GM19023 (cell line): ENCODE results near the gene RNPEPL1.

Experiments
- ATAC-seq: cut with Tn5 transposase; IDR thresholded peaks from one replicate; pipeline ENCODE4 v1.9.1; 2021; ENCODE audit warnings: mild to moderate bottlenecking, moderate library complexity; ENCODE audit not compliant: unreplicated experiment

The RNPEPL1 gene

DNA sequence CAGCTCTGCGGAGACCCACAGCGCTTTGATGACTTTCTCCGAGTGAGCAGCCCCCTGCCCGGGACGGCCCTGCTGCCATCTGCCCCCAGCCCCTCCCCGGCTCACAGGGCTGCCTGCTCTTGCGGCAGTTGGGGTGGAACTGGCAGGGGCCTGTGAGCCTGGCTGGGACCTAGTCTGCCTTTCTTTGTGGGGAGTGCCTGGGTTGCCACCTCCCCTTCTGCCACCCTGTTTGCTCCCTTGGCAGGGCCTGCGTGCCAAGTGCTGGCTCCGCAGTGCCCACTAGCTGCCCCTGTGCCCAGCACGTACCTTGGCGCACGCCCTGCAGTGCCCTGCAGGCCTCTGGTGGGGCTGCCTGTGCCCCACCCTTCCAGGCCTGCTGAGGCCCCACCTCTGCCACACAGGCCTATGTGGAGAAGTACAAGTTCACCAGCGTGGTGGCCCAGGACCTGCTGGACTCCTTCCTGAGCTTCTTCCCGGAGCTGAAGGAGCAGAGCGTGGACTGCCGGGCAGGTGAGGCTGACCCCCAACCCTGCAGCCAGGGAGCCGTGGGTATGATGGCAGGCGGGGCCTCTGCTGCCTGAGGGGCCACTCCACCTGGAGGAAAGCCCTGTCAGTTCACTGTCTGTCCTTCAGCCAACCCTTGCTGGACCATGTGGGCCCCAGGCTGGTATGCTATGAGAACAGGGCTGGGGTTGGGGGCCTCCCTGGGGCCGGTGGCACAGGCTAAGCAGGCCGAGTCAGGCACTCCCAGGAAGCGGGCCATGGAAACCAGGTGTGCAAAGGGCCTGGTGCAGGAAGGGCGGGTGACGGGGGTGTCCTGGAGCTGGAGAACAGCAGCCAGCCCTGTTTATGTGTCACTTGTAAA is 7.0 kb downstream of the RNPEPL1 start:
- ATAC-seq: no peak

DNA sequence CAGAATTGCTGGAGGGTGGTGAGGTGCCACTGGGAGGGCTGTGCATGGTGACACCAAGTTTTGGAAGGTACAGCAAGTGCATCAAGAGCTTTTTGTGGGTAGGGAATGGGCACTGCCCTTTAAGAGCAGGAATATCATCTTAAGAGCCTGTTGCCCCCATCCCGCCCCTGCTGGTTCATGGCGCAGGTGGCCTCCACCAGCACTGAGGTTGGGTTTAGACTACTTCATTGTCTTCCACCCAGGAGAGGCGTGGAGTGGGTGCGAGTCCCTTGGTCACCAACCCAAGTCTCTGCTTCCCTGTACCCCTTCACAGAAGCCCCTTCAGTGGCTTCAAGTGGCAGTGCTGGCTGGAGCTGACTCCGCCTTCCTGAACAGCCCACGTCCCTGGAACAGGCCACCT is 7.8 kb downstream of the RNPEPL1 start:
- no peak for ATAC-seq

DNA sequence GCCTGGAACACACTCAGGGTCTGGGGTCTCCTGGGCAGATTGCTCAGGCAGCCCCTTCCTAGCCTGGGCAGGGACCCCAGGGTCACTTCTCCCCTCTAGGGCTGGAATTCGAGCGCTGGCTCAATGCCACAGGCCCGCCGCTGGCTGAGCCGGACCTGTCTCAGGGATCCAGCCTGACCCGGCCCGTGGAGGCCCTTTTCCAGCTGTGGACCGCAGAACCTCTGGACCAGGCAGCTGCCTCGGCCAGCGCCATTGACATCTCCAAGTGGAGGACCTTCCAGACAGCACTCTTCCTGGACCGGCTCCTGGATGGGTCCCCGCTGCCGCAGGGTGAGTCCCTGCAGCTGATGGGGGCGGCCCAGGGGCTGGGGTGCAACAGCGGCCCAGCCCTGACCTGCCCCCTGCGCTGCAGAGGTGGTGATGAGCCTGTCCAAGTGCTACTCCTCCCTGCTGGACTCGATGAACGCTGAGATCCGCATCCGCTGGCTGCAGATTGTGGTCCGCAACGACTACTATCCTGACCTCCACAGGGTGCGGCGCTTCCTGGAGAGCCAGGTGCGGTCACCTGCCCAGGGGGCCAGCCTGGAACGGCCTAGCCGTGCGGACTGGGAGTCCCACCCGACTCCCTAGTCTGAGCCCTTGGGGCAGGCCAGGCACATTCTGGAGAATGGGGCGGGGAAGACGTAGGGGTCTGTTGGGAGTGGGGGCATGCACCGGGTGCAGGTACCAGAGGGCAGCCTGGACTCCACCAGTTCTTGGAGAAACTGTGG is 8.3 kb downstream of the RNPEPL1 start:
- no peak for ATAC-seq

DNA sequence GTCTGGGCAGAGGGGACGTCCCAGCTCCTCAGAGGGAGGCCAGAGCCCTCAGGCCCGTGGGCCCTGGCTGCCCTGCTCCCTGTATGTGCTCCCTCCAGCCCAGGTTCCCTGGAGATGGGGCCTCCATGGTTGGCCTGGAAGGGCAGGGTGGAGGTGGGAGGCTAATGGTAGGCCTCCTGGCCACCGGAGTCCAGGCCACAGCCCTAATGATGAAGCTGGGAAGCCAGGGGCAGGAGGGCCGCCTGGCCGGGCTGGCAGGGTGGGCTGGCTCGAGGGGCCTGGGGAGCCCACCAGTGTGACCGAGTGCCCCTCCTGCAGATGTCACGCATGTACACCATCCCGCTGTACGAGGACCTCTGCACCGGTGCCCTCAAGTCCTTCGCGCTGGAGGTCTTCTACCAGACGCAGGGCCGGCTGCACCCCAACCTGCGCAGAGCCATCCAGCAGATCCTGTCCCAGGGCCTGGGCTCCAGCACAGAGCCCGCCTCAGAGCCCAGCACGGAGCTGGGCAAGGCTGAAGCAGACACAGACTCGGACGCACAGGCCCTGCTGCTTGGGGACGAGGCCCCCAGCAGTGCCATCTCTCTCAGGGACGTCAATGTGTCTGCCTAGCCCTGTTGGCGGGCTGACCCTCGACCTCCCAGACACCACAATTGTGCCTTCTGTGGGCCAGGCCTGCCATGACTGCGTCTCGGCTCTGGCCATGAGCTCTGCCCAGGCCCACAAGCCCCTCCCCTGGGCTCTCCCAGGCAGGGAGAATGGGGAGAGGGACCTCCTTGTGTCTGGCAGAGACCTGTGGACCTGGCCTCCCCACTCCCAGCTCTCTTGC is 9.2 kb downstream of the RNPEPL1 start:
- ATAC-seq: no peak

DNA sequence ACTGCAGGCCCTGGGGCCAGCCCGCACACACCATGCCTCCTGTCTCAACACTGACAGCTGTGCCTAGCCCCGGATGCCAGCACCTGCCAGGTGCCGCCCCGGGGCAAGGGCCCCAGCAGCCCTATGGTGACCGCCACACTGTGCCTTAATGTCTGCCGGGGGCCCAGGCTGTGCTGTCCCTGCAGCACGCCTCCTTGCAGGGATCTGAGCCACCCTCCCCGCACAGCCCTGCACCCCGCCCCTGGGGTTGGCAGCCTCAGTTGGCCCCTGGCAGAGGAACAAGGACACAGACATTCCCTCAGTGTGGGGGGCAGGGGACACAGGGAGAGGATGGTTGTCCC is 9.8 kb downstream of the RNPEPL1 start:
- ATAC-seq: no peak

DNA sequence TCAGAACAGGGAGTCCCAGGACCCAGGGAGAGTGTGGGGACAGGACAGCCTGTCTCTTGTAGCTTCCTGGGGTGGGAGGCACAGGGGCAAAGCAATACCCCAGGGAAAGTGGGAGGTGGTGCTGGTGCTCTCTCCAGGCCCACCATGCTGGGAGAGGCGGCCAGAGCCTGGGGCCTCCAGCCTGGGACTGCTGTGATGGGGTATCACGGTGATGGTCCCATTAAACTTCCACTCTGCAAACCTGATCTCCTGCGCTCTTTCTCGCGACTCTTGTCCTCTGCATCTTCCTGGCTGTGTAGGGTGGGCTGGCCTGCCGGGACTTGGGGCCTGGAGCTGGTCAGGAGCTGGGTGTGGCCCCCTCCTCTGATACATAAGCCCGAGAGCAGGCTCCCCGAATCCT is 10.2 kb downstream of the RNPEPL1 start:
- ATAC-seq: no peak

DNA sequence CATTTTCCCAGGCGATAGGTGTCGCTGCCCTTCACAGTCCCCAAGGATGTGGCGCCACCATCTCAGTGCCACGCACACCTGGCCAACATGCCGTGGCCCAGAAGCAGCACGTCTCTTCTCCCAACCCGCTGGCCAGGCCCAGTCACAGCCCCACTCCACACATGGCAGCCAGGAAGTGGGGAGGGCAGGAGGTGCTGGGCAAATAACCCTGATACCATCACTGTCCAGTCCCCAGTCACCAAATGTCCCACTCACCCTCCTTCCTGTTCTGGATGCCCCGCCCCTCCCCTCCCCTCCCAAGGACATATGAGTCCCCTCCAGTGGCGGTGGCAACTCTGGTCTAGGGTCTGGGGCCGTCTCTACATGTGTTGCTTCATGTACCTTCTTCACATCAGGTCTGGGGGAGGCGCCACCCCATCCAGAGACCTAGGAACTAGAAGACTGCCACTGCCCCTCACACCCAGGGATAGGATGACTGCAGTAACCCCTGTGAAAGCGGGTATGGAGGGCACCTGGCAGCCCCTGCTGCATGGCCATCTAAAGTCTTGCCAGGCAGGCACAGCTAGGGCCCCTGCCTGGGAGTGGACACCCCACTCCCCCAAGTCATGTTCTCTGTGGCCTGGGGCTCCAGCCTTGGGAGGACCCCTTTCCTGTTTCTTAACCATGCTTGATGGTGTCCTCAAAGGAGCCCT is 10.9 kb downstream of the RNPEPL1 start:
- ATAC-seq: no peak

DNA sequence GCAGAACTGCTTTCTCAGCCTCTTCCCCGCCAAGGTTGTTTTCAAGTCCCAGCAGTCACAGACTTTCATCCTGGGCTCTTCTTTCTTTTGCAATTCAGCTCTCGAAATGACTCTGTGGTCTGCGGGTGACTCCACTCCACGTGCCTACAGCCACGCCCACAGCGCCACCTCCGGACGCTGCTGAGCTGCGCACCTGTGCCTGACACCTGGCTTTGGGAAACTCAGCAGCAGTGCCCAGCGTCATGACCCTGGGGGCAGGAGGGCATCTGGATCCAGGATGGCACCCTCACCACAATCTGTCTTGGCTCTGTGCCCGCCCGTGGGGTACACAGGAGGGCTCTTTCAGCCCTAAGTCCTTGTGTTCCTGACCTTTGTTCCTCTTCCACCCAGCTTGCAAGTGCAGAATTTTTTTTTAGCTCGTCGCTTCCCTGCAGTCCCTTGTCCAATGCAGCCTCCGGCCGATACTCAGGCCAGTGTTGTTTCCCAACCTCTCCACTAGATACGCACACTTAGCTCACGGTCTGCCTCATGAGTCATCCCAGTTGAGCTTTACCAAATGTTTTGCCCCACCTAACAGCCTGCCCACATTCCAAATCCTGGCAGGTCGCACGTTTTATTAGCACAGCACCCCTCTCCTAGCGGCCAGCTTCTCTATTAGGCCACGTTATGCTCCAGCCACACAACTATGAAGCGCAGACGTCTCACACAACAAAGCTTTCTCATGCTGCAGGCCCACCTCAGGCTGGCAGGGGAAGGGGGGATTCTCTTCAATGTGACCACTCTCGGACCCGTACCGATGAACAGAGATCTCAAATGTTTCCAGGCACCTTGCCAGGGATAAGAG is 11.7 kb downstream of the RNPEPL1 start:
- ATAC-seq: no peak

DNA sequence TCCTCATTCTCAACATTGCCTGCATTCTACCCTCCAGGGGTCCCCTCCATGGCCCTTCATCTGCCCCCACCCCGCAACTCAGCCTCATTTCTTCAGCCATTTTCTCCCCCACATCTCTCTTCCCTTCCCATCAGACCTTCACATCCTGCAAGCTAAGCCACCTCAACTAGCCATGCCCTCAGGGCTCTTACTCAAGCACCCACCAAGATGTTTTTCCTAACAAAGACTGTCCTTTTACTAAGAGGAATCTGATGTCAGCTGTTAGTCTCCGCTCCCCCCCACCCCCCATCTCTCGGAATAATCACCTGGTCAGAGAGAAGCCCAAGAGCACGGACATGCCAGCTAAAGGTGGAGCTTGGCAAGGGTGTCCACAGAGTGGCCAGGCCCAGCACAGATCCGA is 13.5 kb downstream of the RNPEPL1 start:
- no peak for ATAC-seq

DNA sequence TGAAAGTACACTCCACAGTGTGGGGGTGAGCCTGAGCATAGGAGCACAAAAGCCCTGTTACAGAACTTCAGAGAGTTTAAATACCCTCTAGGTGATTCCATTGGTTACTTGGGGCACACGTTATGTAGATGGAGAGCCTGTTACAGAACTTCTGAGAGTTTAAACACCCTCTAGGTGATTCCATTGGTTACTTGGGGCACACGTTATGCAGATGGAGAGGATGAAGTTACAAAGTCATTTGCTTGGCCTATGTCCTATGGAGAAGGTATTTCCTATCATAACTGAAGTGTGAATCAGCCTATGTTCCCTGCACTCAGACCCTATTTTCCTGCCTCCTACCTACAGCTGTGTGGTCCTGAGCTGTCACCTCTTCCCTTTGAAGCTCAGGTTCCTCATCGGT is 14.5 kb downstream of the RNPEPL1 start:
- ATAC-seq: no peak

DNA sequence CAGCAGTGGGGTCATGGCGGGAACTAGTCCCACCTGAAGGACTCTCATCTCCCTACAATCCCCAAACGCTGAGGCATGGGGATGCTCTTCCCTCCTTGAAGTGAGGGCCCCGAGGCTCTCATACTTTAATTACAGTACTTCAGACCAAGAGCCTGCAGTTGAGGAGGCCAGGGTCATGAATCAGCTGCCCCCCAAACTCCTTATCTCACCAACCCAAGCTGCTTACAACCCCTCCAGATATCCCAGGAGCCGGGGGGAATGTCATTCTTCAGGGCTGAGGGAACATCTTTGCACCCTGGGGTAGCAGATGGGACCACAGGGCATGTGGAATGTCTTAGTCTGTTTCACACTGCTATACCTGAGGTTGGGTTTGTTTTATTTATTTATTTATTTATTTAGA is 15.5 kb downstream of the RNPEPL1 start:
- no peak for ATAC-seq

DNA sequence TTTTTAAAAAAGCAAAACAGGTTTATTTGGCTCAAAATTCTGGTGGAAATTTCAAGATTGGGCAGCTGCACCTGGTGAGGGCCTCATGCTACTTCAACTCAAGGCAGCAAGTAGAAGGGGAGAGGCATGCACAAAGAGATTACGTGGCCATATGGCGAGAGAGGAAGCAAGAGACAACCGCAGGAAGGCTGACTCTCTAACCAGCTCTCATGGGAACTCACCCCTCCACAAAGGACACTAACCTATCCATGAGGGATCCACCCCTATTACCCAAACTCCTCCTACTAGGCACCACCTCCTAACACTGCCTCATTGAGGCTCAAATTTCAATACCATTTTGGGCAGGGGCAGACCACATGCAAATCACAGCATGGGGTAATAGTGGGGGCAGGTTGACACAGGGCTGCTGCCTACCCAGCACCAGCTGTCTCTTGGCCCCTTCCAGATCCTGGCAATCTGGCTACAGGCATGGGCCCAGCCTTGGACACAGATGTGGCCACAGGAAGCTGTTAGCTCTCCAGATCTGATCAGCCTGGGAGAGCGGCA is 16.3 kb downstream of the RNPEPL1 start:
- ATAC-seq: peak; percentile 53

DNA sequence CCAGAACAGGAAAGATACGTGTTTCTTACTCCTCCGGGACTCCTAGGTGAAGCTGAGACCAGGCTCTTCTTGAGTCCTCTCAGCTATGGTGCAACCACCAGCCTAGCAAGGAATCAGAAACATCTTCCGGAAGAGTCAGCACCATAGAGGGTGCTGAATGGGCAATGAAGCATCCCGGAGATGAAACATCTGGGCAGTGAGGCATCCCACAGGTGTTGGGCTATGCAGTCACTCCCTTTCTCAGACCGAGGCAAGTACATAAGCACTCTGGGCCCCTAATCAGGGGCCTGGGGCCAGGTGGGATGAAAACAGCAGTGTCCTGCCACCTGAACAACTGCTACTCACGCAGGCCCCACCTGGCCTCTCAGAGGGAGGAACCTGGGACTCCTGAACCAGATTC is 16.8 kb downstream of the RNPEPL1 start:
- ATAC-seq: peak; percentile 22

DNA sequence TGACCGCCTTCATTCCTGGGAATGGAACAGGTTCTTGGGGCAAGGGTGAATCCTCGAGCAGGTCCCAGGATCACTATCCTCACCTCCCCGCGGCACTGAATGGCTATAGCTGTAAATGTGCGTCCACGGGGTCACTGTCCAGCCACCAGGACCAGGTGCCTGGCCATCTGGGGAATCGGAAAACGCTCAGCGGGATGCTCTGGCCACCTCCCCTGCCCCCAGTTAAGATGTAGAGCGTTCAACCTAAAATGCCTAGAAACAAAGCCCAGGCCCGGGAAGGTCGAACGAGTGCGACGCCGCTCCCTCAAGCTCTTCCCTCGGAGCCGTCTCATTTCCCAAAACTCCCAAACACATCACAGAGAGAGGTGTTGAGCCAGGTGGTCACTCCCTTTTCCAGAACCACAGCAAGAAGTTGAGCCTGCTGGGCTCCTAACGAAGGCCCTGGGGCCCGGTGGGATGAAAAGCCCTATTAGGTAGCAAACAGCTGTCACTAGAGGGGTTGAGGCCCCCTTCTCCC is 17.5 kb downstream of the RNPEPL1 start:
- no peak for ATAC-seq

DNA sequence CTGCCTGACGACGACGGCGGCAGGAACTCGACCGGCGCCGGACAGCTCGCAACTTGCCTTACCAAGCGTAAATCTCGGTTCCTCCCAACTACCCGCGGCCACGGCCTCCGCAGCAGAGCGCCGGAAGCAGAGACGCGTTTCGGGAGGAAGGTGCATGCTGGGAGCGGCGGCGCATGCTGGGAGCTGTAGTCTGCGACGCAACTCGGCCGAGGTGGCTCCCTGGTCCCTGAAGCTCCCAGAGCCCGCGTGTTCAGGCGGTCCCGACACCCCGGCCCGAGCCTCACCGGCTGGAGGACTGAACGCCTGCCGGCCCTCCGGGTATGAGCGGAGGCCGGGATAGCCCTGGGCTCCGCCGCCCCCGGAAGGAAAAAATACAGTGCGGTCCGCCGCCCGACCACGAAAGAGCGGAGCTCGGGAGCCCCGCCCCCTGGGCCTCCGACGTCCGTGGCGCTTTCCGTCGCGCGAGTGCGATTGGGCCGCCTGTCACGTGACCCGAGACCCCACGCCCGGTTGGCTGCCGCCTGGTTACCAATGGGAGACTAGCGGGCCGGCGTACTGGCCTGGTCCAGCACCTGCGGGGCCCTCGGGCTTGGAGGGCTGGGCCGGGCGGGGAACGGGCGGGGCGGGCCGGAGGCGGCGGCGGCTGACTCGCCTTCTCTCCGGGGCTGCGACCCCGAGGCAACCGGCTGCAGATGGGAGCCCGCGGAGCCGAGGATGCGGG is 18.1 kb downstream of the RNPEPL1 start, which contains the start of gene CAPN10:
CAPN10 (plus strand) TSS at position 537 of the 721 bp plus-strand sequence; CDS start at position 715, 178 bp downstream.
- ATAC-seq: peak; percentile 61

DNA sequence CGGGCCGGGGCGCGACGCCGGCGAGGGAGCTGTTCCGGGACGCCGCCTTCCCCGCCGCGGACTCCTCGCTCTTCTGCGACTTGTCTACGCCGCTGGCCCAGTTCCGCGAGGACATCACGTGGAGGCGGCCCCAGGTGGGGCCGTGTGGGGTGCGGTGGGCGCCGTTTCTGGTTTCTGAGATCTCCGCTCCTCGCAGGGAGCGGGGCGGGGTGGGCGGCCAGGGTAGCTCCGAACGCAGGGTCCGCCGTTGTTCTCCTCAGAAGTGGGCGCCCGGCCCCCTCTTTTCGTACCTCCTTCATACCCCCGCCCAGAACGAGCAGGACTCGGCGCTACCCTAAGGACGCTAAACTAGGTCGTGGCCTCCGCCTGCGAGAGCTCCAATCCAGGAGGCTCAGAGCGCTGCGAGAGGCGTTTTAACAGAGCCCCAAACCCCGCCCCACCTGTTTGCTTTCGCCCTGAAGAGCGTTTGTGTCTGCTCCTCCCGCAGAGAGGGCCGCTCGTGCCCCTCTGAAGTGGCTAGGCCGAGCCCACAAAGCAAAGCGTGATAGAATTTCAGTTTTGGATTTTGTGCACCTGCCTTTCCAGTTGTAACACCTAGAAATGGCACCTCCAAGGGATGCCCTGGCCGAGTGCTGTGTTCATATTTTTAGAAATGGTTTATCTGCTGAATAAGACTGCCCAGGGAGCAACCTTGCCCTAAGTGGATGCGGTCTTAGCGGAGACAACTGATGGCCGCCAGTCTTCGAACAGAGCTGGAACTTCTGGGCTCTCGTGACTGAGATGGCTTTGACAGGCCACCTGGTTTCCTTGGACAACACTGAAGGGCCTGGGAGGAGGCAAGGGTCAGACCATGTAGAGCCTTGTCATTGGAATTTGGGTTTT is 18.9 kb downstream of the RNPEPL1 start:
- ATAC-seq: peak; percentile 4

DNA sequence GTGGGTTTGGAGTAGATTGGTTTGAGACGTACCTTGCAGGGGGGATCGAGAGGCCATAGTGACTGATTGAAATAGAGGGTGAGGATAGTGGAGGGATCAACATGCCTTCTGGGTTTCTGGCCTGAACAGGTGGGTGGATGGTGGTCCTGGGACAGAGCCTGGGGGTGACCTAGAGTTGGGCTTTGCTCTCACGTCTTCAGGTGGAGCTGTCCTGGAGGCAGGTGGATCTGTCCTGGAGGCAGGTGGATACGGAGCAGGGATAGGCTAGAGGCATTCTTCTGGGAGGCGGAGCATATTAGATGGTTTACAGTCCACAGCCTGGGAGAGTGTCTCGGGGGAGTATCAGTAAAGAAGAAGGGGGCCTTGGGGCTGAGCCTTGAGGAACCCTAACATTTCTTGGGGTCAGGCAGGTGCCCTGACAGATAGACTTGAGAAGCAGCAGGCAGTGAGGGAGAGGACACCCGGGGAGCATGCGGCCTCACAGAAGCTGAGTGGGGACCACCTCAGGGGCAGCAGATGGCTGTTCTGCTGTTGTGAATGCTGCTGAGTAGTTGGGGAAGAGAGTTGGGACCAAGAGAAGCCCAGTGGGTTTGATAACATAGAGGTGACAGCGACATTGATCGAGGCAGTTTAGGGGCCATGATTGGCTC is 19.8 kb downstream of the RNPEPL1 start:
- no peak for ATAC-seq
